Fibroblast of mammary gland (primary cell): Measurements from ENCODE around the gene TMEM143.
A peak's percentile ranks its signal among the peaks of the same experiment; 100 is the strongest.

Experiments used
- DNase-seq: peaks from one replicate; pipeline ENCODE4 v3.0.0-alpha.2; 2010; ENCODE audit warnings: low read depth
- H3K4me3 ChIP-seq: 2 replicates; pipeline ENCODE4 v1.5.1; 2011; ENCODE audit warnings: low read depth, mild to moderate bottlenecking, low read length, moderate library complexity; ENCODE audit not compliant: control insufficient read depth
- CTCF ChIP-seq: conservative IDR thresholded peaks from 2 replicates; pipeline ENCODE4 v1.5.1; 2011; ENCODE audit warnings: low read depth, low read length, inconsistent platforms; ENCODE audit not compliant: control insufficient read depth, insufficient read depth

Gene TMEM143

DNA sequence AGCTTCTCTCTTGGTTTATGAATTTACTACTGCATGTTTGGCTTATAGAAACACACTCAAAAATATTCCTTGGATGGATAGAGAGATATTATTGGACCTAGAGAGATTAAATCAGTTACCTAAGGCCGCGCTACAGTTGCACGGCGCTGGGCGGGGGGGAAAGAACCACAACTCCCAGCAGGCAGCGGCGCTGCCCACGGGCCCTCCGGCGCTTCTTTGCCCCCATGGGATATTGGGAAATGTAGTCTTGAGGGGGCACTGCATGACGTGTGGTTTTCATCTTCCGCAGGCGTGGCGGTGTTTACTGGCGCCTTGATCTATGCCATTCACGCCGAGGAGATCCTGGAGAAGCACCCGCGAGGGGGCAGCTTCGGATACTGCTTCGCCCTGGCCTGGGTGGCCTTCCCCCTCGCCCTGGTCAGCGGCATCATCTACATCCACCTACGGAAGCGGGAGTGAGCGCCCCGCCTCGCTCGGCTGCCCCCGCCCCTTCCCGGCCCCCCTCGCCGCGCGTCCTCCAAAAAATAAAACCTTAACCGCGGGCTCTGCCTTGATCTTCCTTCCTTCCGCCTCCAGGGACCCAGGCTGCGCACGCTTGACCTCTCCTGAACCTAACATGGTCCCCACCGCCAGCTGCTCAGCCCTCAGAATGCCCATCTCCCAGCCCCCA is 33.6 kb downstream of the TMEM143 start:
- peak; percentile 16 for DNase-seq
- TF ChIP-seq CTCF = no peak
- no peak overlapping the region for H3K4me3 ChIP-seq

GRCh38 chr19:48329167-48329891 is 34.4 kb downstream of the TMEM143 start:
- TF ChIP-seq CTCF = no peak
- DNase-seq = peak; percentile 56
- no peak overlapping the region for H3K4me3 ChIP-seq

DNA sequence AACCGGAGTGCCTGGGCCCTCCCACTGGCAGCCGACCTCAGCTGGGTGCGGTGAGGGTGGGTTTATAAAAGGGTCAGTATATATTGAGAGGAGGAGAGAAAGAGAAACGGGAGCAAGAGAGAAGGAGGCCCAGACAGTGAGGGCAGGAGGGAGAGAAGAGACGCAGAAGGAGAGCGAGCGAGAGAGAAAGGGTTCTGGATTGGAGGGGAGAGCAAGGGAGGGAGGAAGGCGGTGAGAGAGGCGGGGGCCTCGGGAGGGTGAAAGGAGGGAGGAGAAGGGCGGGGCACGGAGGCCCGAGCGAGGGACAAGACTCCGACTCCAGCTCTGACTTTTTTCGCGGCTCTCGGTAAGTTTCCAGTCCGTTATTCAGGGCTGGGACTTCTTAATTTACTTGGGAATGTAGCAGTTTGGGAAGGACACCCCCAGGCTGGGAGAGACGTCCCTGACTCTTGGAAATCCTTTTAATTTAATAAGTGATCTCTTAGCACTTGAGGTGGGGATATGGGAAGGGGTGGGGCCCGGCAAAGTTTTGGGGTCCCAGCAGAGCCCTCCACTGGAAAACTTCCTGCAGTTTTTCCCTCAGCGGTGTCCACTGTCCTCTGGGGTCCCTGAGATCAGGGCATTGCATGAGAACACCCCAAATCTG is 38.4 kb downstream of the TMEM143 start, which contains the start of gene EMP3:
Gene EMP3, plus strand, starts transcription at position 288 of the 646 bp plus-strand sequence. CDS start 1,293 bp downstream, outside the sequence.
- H3K4me3 ChIP-seq = peak within 1 kb of the TSS; percentile 76
- DNase-seq = peak; percentile 91
- no peak for TF ChIP-seq CTCF

- DNase-seq = peak; percentile 98
- TF ChIP-seq CTCF = no peak
- peak overlapping the region; percentile 46 for H3K4me3 ChIP-seq
These were observed 41.8 kb downstream of the TMEM143 start for GRCh38 chr19:48321622-48322591.

DNA sequence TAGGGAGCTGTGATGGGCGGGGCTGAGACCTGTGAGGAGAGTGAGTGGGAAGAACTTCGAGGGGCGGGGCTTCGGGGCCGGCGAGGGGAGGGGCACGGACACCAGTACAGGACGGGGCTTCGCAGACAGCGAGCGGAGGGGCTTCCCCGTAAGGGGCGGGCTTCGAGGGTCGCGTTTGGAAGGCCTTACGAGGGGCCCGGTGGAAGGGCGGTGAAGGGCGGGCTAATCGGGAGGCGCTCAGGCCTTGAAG is 42.4 kb downstream of the TMEM143 start:
- TF ChIP-seq CTCF = no peak
- H3K4me3 ChIP-seq = peak overlapping the region; percentile 46
- peak; percentile 79 for DNase-seq

DNA sequence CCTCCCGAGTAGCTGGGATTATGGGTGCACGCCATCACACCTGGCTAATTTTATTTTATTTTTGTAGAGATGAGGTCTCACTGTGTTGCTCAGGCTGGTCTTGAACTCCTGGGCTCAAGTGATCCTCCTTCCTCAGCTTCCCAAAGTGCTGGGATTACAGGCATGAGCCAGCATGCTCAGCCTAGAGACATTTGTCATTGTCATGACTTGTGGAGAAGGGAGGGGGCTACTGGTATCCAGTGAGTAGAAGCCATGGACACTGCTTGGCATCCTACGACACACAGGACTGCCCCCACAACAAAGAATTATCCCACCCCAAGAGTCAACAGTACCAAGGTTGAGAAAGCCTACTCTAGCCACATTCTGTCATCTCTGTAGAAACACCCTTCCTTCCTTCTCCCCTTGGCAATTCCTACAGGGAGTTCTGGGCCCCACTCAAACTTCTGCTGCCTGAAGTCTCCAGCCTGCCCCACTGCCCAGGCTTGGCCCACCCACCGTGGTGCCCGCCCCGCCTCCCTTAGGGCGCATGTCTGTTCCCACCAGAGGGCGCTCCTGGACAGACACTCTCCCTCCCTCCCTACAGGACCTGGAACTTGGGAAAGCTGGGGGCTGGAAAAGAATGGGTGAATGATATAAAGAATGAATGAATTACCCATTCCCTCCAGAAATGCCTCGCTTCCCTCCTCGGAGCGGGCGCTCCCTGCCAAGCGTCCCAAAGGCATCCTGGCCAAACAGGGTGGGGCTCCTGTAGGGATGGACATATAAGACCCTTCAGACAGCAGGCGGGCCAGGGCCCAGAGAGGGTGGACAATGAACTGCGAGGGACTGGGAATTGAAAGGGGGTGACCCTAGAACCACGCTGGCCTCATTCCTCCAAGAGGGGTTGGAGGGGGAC is 43.8 kb downstream of the TMEM143 start:
- peak; percentile 77 for TF ChIP-seq CTCF
- no peak overlapping the region for H3K4me3 ChIP-seq
- peak; percentile 80 for DNase-seq
